RPMI7951 (cell line): ENCODE measurements around the gene STAT6. TPM values are rescaled to one million over a fixed set of nuclear protein-coding genes. Genes with fewer than 3 reads are reported as not detected.

Experiments used
- DNase-seq: peaks from one replicate; pipeline ENCODE4 v3.0.0-alpha.2; 2012; ENCODE audit warnings: low read depth
- total RNA-seq: library from RNA; depleted of rRNA; stranded (reverse); fragments of >200 nt; shearing (Covaris generic); gene quantifications from 2 replicates; pipeline ENCODE4 v1.2.3, GENCODE V29; 2014

The STAT6 gene
- total RNA-seq, 1 experiment from 2014 or later = 33.0 TPM

DNA sequence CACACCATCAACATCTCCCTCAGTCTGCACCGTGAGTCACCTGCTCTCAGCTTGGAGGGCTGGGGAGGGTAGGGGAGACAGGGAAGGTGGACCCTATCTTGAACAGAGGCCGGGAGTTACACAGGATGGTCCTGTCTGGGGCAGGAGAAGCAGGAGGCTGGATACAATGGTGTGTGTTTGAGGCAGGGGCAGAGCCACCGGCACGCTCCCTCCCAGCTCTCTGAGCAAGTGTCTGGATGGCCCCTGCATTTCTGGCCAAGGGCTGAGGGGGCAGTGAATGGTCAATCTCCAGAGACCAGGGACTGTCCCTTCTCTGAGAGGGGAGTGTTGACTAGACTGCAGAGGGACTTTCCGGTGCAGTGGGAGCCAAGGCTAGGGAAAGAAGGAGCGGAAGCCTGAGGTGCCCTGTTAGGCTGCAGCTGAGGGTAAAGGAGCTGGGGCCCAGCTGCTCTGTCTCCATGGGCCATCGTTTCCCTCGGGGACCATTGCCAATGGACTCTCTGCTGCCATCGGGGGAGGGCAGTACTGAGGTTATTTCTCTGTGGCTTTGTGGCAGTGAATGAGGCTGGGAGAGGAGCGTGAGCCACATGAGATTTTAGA is 34.4 kb upstream of the STAT6 start:
- peak; percentile 69 for DNase-seq

DNA sequence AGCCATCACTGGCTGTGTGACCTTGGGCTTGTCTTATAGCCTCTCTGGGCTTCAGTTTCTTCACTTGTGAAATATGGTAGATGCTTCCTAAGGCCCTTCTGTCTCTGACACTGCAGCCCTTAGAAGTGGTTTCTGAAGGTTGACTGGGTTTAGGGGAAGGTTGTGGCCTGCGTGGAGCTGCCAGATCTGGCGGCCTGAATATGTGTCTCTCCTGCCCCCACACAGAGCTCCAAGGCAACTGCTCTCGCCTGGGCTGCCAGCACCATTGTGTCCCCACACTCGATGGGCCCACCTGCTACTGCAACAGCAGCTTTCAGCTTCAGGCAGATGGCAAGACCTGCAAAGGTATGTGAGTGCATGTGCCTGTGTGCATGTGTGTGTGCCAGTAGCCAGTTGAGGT is 32.3 kb upstream of the STAT6 start:
- DNase-seq = no peak

DNA sequence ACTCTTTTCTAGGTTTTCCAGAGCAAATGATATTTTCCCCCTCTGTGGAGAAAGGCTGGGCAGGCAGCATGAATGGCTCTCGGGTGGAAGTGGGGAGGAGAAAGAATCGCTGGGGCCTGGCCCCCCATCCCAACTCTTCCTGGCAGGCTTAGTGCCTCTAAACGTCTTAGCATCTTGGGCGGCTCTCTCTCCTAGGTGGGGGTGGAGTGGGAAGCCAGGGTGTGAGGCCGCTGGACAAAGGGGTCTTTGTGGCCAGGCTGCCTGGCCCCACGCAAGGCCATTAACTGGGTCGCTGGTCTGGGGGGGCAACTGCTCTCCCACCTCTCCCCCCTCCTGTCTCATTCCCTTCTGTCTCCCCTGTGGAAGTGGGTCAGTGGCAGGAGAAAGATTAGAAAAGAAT is 31.6 kb upstream of the STAT6 start:
- no peak for DNase-seq

DNA sequence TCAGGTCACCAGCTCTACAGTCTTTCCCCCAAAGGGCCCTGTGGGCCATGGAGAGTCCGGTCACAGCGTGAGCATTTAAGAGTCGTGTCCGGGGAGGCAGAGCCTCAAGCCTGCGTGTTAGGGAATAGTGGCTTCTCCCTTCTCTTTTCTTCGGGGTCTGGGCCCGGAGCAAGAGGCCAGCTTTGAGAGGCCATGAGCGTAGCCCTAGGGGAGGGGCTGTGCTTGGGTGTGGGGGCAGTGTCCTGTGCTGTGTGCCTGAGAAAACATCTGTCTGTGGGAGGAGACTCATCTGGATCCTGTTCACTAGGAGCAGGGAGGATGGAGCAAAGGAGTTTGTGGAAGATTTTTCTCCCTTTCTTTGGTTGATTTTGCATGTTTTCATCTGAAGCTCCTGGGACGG is 31.0 kb upstream of the STAT6 start:
- DNase-seq = no peak

DNA sequence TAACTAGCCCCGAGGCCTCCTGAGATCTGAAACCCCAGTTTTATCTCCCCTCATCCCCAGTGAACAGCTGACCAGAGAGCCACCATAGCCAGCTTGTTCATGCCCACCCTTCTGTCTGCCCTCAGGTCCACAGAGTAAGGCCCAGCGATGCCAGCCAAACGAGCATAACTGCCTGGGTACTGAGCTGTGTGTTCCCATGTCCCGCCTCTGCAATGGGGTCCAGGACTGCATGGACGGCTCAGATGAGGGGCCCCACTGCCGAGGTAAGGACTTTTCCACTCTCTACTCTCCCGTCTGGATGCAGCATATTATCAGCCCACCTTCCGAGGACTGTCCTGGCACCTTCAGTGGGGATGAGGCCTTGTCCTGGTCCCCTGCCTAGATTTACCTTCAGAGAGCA is 30.1 kb upstream of the STAT6 start:
- DNase-seq = no peak

DNA sequence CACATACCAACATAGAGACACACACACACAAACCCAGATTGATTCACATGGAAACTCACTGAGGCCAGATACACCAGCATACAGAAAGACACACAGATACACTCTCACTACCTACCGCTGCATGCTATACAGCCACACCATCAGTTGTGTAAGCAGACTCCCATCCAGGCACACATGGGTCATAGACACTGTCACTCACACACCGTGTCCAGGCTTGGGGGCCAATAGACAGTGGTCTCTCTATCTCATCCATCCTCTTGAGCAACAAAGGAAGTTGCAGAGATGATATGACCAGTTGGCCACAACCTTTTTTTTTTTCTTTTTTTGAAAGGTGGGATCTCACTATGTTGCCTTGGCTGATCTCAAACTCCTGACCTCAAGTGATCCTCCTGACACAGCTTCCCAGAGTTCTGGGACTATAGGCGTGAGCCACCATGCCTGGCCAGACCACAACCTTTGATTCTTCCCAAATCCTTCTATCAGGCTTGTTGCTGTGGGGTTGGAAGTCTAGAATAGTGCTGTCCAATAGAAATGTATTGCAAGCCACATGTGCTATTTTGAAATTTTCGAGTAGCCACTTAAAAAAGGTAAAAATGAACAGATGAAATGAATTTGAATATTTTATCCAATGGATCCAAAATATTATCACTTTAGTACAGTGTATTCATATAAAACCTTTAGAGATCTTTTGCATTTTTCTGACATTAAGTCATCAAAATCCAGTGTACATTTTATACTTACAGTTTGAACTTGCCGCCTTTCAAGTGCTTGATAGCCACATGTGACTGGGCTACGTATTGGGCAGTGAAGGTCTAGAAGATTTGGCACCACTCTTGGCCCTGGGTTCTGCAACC is 28.9 kb upstream of the STAT6 start:
- no peak for DNase-seq

DNA sequence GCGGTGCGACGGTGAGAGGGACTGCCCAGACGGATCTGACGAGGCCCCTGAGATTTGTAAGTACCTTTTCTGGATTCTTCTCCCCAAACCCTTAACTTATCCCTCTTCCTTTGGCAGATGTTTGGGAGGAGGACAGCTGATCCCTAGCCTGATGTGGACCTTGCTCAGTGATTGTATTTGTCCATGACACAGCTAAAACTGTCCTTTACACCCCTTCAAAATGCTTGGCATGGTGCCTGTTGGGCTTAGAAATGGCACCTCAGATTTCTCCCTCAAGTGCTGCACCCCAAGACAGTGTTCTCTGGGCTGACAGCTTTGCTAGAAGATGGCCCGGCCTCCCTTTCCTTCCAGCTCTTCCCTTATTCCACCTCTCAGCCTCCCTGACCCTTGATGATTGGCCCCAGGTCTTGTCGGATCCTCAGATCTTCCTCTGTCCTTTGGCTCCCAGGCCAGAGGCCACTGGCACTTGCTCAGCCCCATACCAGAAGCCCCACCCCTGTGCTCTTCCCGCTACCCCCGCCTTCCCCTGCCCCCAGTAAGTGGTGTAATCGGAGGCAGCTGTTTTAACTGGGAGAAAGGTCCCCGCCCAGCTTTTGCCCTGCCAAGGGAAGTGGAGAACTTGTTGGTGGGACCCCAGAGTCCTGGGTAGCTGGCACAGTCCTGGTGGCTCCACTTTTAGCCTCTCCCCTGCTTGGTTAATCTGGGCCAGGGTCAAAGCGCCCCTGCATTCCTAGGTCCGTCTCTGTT is 27.5 kb upstream of the STAT6 start:
- no peak for DNase-seq

DNA sequence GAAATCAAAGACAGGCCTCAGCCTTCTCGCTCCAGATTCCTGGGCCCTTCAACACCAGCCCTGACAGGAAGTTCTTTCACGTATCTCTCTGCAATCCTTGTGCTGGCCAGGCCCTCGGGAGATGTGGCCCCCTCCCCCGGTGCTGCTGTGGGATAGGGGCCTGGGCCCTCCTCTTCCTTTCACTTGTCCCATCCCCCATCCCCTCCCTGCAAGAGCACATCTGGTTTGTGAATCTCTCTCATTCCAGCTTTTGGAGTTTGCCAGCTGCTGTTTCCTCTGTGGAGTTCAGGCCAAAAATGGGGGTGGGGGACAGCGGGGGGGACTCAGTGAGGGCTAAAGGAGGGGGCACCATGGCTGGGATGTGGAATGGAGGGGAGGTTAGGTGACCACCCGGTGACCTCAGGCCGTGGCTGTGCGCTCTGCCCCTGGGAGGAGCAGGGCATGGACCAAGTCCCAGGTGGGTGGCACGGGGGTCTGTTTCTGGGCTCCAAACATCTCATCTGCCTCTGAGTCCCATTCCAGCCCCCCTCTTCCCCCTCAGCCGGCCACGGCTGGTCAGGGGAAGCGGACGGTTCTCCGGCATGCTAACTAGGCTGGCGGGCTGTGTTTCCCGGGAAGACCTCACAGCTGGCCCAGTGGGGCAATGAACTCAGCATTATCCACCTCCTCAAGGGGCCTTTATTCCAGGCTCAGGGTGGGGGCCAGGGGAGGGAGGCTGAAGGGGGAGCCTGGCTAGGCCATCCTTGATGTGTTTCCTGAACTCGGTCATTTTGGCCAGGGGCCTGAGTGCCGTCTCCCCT is 24.6 kb upstream of the STAT6 start:
- DNase-seq = no peak

DNA sequence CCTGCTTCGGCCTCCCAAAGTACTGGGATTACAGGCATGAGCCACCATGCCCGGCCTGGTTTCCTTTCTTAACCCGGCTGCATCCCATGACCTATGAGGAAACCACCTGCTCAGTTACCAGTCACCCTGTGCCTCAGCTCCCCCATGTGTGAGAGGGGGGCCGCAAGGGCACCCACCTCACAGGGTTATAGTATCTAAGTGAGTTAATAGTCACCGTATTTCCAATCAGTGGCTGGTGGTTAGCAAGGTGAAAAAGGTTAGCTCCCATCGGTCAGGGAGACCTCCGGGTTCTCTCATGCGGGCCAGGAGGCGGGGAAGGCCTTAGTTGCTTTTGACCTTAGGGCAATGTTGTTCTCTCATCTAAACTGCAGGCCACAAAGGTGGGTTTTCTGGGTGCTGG is 23.8 kb upstream of the STAT6 start:
- DNase-seq = no peak

DNA sequence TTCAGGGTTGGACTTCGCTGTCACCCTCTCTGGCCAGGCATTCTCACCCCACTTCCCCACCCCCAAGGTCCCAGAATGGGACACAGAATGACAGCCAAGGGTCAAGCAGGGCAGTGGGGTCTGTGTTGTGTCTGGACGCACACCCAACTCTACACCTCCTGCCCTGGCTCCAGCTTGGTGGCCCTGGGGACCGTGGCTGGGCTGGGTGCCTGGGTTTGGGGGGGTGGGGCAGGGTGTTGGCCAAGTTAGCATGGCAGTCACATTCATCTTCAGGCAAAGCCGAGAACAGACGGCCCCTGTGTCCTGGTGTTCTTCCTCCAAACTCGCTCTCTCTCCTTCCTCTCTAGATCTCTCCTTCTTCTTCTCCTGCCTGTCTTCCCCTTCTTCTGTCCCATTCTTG is 22.8 kb upstream of the STAT6 start:
- DNase-seq = no peak

DNA sequence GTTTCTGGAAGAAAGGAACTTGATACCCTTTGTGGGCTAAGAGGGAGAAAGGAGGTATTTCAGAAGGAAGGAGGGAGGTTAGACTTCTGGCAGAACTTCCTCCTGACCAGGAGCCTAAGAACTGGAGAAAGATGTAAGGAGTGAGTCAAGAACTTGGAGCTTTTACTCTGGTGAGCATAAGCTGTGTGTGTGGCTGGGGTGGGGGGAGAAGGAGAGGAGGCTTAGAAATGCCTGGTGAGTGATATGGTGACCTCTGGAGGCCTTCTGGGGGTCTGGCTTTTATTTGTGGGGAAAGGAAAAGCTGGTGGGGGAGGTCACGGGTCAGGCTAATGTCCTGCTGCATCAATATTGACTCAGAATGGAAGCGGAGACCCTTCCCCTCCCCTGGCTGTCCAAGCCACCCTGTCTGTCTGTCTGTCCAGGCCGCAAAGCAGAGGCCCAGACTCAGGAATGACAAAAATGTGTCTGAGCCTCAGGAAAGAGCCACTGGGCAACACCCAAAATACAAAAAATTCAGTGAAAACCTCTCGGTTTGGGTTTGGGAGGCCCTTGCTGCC is 21.9 kb upstream of the STAT6 start:
- DNase-seq = peak; percentile 57

DNA sequence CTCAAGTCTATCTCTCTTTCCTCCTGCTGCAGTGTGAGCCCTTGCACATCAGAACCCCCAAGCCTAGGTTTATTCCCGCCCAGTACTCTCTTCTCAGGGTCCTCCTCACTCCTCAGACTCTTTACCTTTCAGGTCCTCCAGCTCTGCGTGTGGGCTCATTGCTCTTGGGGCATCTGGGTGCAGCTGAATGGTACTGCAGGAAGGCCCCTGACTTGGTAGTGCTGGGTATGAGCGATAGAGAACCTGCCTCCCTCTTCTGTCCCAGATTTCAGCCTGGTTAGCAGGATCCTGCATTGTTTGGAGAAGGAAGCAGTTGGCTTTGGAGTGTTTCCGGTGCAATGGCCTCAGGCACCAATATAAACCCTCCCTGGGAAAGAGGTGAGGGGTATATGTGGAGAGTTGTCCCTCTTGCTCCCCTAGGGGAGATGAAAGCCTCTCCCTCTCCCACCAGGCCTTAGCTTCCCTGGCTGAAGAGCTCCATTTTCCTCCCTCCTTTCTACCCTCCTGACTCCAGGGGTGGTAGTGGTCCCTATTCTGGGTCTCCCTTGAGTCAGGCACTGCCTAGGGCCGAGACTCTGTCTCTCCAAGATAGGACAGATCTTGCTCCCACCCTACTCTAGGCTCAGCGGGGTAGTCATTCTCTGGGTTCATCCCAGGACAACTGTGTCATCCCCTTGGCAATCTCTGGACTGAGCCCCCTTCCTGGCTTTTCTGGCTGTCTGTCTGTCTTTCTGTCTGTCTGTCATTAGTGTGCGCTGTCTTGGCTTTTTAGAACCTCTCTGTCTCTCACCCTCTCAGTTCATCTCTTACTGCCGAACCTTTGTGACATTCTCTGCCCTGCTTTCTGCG is 21.0 kb upstream of the STAT6 start:
- peak; percentile 41 for DNase-seq

DNA sequence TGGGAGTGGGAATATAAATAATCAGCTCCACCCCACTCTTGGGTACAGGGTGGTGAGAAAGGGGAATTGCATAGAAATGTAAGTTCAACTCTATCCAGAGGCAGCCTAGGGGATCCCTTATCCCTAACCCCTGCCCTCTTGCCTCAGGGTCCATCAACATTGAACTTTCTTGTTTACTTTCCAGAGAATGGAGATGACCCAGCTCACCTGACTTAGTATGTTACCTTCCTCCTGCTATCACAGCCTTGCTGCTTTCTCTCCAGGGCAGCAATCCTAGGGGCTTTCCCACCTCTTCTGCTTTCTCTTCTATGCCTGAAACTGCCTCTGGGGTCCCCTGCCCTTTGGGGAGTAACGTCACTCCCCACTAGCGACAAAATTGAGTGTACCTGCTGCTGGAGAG is 19.8 kb upstream of the STAT6 start:
- DNase-seq = no peak

DNA sequence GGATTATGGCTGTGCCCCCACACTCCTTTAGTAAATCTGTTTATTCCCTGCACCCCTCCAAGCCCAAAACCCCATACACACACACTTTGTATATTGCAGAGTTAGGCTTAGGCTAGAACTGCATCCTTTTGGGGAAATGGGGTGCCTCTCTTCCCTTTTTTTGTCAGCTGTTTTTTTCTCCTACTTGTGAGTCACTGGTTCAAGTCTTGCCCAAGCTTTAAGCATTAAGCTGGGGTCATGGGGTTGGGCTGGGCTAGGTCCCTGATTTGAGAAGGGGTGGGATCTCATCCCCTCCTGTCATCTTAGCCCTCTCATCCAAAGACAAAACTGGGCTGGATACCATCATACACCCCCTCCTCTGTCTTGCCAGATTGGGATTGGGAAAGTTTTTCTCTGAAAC is 18.7 kb upstream of the STAT6 start:
- no peak for DNase-seq

DNA sequence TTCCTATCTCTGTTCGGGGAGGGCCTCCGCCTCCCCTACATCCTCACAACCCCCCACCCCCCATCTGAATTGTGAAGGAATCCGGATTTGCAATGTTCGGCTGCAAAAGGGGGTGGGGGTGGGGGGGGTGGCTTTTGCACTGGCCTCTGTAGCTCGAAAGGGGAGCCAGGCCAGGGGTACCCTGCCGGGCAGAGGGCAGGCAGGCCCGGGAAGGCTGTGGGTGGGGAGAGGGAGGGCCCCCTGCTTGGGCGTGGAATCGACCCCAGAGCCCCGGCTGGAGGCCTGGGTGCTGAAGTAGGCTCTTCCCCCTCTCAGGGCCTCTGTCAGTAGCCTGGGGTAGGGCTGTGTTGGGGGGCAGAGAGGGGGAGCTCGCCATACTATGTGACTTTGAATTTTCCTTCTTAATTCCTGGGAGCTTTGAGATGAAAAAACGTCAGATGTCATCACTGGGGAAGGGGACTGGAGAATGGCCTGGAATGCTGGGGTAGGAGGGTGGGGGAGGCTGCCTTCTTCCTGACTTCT is 18.2 kb upstream of the STAT6 start:
- no peak for DNase-seq

DNA sequence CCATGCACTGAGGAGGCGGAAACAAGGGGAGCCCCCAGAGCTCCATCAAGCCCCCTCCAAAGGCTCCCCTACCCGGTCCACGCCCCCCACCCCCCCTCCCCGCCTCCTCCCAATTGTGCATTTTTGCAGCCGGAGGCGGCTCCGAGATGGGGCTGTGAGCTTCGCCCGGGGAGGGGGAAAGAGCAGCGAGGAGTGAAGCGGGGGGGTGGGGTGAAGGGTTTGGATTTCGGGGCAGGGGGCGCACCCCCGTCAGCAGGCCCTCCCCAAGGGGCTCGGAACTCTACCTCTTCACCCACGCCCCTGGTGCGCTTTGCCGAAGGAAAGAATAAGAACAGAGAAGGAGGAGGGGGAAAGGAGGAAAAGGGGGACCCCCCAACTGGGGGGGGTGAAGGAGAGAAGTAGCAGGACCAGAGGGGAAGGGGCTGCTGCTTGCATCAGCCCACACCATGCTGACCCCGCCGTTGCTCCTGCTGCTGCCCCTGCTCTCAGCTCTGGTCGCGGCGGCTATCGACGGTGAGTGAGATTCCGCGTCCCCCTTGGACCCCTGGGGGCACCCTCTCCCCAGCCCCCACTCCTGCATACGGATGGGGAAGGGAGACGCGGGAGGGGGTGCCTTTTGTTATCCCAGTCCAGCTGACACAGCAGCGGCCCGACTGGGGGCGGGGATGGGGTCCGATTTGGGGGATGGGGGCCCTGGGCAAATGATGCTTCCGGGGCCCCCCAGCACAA is 17.5 kb upstream of the STAT6 start:
- no peak for DNase-seq

DNA sequence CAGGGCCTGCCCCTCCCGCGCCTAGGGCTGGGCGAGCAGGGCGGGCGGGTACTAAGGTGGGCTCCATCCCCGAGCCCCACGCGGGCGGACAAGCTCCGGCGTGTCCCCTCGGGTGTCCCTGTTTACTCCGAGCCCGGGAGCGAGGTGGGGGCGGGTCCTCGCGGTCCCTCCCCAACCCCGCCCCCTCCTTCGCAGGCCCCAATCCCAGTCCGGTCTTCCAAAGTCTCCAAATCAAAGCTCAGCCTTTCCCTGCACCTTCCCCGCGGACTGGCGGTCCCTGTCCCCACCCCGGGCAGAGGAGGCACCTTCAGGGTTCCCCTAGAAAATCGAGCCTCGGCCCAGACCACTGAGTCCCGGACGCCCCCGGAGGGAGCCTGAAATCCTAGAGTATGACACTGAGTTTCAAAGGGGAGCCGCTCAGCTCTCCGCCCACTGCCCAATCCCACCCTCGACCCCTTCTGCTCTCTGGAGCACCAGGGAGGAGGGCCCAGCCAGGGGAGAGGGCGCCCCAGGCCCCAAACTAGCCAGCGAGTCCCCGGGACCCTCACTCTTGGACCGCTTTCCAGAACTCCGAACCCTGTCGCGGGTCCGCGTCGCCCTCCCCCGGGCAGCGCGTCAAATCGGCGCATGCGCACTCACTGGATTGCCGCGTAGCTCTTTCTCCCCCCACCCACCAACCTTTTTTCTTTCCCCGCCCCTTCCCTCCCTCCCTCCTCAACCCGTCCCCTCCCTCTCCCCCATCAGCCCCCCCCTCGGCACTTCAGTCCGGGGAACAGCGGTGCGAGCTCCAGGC is 16.8 kb upstream of the STAT6 start, which contains the start of gene LRP1:
TSS of gene LRP1 (plus strand) at position 758 of the 793 bp plus-strand sequence. CDS start 482 bp downstream, outside the sequence.
- peak; percentile 82 for DNase-seq

DNA sequence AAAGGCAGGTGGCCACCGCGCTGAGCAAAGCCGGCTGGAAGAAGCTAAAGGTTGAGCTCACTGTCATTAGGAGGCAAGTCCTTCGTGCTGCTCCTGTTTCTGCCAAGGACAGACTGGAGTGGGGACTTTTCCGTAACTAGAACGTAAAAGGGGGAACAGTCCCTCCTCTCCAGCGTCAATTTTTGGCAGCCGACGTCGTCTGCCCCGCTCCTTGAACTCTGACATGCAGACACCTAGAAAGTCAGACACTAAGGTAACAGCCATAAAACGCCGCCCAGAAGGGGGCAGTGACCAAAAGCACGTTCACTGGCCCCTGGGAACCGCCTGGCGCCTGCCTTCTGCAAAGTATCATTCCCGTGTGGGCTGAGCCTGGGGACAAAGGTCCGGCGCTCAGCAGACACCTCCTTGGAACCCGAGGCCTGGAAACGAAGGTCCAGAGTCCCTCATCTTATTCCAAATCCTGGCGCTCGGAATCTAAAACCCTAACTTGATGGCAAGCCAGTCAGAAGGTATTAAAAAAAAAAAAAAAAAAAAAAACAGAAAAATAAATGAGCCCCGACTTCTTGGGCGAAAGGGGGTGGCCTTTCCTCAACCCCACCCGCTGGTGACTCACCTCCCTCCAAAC is 16.1 kb upstream of the STAT6 start:
- peak; percentile 63 for DNase-seq
